ENCODE results near the gene MGMT. TPM values are rescaled to one million over a fixed set of nuclear protein-coding genes. Genes with fewer than 3 reads are reported as not detected.

The MGMT gene
- total and polyA plus RNA-seq, 2 of the 4 experiments (the other 2 are of a cell fraction) = 11.5 to 17.8 TPM

DNA sequence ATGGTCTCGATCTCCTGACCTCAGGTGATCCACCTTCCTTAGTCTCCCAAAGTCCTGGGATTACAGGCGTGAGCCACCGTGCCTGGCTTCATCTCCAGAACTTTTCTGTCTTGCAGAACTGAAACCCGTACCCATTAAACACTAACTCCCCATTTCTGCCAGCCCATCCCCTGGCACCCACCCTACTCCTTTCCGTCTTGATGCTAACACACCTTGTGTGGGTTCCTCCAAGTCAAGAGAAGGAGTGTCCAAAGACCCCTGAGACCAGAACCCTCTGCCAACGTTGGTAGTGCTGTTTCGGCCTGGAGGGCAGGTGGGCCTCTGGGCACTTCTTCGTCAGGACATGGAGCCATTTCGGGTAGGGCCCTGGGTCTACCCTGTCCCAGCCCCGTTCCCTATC, 83.6 kb downstream of the MGMT start:
- no peak overlapping the region for H4K8ac ChIP-seq (ENCODE audit: low read depth in 2 of 2, low read length in 2 of 2)
- dilution Hi-C loops (cut with HindIII; ENCODE audit: low sequenced_read_pairs, unreplicated experiment) (no loop called here), intact Hi-C loops (cut with micrococcal nuclease) (no loop called here), in situ Hi-C loops (cut with MboI; ENCODE audit: low sequenced_read_pairs) (no loop called here)
- no peak overlapping the region for H2AK5ac ChIP-seq (ENCODE audit: low read depth, low read length)
- no peak overlapping the region for H3K27ac ChIP-seq (ENCODE audit: insufficient read depth, low read length)
- no peak overlapping the region for H3K4me3 ChIP-seq (ENCODE audit: insufficient read depth, low read depth, low read length)
- H2BK15ac ChIP-seq (ENCODE audit: low read depth, low read length) = no peak overlapping the region
- no peak overlapping the region for H2BK20ac ChIP-seq (ENCODE audit: low read depth, low read length)
- H4K20me1 ChIP-seq (ENCODE audit: insufficient read depth, low read length) = no peaks in the 10 kb centered on the region; the same call in 1 of the 2 replicates
- no peaks in the 10 kb centered on the region for H3K4me1 ChIP-seq (ENCODE audit: control insufficient read depth, insufficient read depth, low read length)
- 0 out of 2 replicates have a peak, but pooled peaks cover 2% of the 10 kb centered on the region for H3K9me3 ChIP-seq (ENCODE audit: control insufficient read depth, insufficient read depth, low read length)
- ATAC-seq (ENCODE audit: low read depth) (no peak), DNase-seq (no peak)
- H3K27me3 ChIP-seq (ENCODE audit: control insufficient read depth, insufficient read depth, low read length) = no peaks in the 10 kb centered on the region
- H3K4ac ChIP-seq (ENCODE audit: low read depth, low read length) = no peak overlapping the region
- no peak overlapping the region for H4K5ac ChIP-seq (ENCODE audit: low read depth, low read length)
- POLR2A ChIA-PET (ENCODE audit: unreplicated experiment) = no interaction called here
- H3K79me1 ChIP-seq (ENCODE audit: low read depth in 1 of 2, low read length in 2 of 2) = no peaks in the 10 kb centered on the region
- BruUV-seq (replicated peaks) = no TSS peak
- TF ChIP-seq FOS (IDR thresholded peaks at IDR 0.05; ENCODE audit: low read depth, low read length) = no peak
- TF ChIP-seq SMC3 (IDR thresholded peaks at IDR 0.05; ENCODE audit: low read depth, low read length) = no peak
- no peak for TF ChIP-seq CTCF (conservative IDR thresholded peaks at IDR 0.05; ENCODE audit: low read depth, low read length)
- TF ChIP-seq CHD1 (IDR thresholded peaks at IDR 0.05; ENCODE audit: low read depth, low read length) = no peak
- TF ChIP-seq MXI1 (IDR thresholded peaks at IDR 0.05; ENCODE audit: borderline replicate concordance, low read depth, low read length) = no peak
- TF ChIP-seq BHLHE40 (IDR thresholded peaks at IDR 0.05; ENCODE audit: low read depth, low read length) = no peak
- TF ChIP-seq RCOR1 (IDR thresholded peaks at IDR 0.05; ENCODE audit: insufficient replicate concordance, low read length) = no peak
- no peak for TF ChIP-seq MAZ (IDR thresholded peaks at IDR 0.05; ENCODE audit: borderline replicate concordance, low read depth, low read length)
- no peak for TF ChIP-seq RFX5 (IDR thresholded peaks at IDR 0.05; ENCODE audit: low read depth, low read length)
- no peak for TF ChIP-seq POLR2A (IDR thresholded peaks at IDR 0.05; ENCODE audit: low read depth, low read length)
- no peak for TF ChIP-seq NFE2L2 (IDR thresholded peaks at IDR 0.05; ENCODE audit: low read depth, low read length)
- TF ChIP-seq USF2 (IDR thresholded peaks at IDR 0.05; ENCODE audit: low read depth, low read length) = no peak
- no peak for TF ChIP-seq ELK1 (IDR thresholded peaks at IDR 0.05; ENCODE audit: borderline replicate concordance, low read depth, low read length)
- TF ChIP-seq CEBPB (IDR thresholded peaks at IDR 0.05; ENCODE audit: low read depth, low read length) = no peak
- TF ChIP-seq RAD21 (IDR thresholded peaks at IDR 0.05; ENCODE audit: low read length) = no peak
- no peak overlapping the region for H2BK5ac ChIP-seq (ENCODE audit: low read depth, low read length, poor library complexity, severe bottlenecking)
- H3K9ac ChIP-seq (ENCODE audit: low read depth, low read length) = no peak overlapping the region
- H3K56ac ChIP-seq (ENCODE audit: extremely low read depth, insufficient read depth, low read length) = no peak overlapping the region
- no peak overlapping the region for H3K4me2 ChIP-seq (ENCODE audit: low read depth, low read length)
- H2BK120ac ChIP-seq (ENCODE audit: low read depth, low read length) = no peak overlapping the region
- H3K18ac ChIP-seq (ENCODE audit: low read depth, low read length) = no peak overlapping the region
- no peak overlapping the region for H3K23ac ChIP-seq (ENCODE audit: low read depth, low read length)
- CTCF ChIA-PET = no interaction called here
- no peak overlapping the region for H4K91ac ChIP-seq (ENCODE audit: insufficient read depth, low read depth, low read length)
- H2AFZ ChIP-seq (replicated peaks; ENCODE audit: low read length, poor library complexity) = no peak overlapping the region
- no peak overlapping the region for H2AK9ac ChIP-seq (replicated peaks; ENCODE audit: low read depth, low read length, poor library complexity)
- H3K14ac ChIP-seq (replicated peaks; ENCODE audit: low read depth, low read length) = no peak overlapping the region
- no peaks in the 10 kb centered on the region; the same call in 1 of the 2 replicates for H3K36me3 ChIP-seq (ENCODE audit: control insufficient read depth, insufficient read depth, low read length)
- 87% methylated on average over 6 of the region's 10 CpGs; no CpG with 5 or more reads in 1 of the 2 experiments for WGBS, 2 experiments (ENCODE audit: extremely low coverage in 2 of 2, insufficient read length in 1 of 2)
- 0 out of 2 replicates have a peak, but pooled peaks cover 5% of the 10 kb centered on the region for H3K9me1 ChIP-seq (ENCODE audit: insufficient read depth, low read length)

All from IMR-90 (cell line).